Measurements from ENCODE around the gene ERLIN1.

GRCh38 chr10:100168313-100168643, 17.6 kb downstream of the ERLIN1 start:
- TF ChIP-seq SIN3A (IDR thresholded peaks at IDR 0.05; ENCODE audit: borderline replicate concordance, insufficient read depth, low read length) = no peak
- no peak for TF ChIP-seq REST (IDR thresholded peaks at IDR 0.05; ENCODE audit: insufficient read depth in 1 of 2, low read depth in 2 of 2, low read length in 2 of 2)
- TF ChIP-seq POLR2AphosphoS5 (IDR thresholded peaks at IDR 0.05; ENCODE audit: low read depth, low read length) = no peak
- no peak for TF ChIP-seq TAF1 (IDR thresholded peaks at IDR 0.05; ENCODE audit: borderline replicate concordance, insufficient read depth, low read length)

All from PFSK-1 (cell line).